ENCODE measurements around the gene GGACT. TPM values are rescaled to one million over a fixed set of nuclear protein-coding genes. Genes with fewer than 3 reads are reported as not detected.

Gene GGACT
- total and polyA plus RNA-seq, 2 of the 8 experiments (the other 6 are each of a cell fraction or from before 2014, with no cell fraction given): 1.1 to 1.5 TPM

DNA sequence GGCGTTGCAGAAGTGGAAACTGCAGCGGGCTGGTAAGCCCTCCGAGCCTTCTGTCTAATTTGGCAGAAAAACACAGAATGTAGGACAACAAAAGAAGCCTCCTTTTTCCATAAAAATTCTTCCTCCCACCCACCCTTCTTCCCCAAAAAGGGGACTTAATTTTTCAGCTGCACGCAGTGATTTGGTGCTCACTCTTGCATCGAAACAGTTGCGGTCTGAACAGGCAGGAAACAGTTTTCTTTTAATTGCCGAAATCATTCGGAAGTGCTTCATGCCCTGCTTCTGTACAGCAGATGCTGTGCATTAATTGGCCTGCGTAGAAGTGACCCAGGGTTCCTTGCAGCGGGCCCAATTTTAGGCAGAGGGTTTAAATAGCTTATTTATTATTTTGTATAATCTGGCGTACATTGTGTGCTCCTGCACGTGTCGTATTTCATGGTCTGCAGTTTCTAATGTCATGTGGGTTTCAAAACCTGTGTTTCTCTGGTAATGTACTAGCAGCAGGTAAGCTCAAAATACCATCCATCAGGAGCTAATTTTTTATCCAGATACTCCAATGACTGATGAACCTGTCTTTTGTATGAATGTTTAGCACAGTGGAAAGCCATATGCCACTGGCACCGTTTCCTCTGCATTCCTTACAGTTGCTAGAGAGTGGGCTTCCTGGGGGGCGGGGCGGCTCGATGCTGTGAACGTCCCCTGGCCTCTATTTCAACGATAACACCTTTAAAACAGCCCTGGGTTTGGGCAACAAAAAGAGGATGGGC lies 66.6 kb downstream of the GGACT start (continued):
- no peak for TF ChIP-seq RBBP5 (IDR thresholded peaks at IDR 0.05; ENCODE audit: borderline replicate concordance, low read depth, low read length)
- TF ChIP-seq, protein P1, sequence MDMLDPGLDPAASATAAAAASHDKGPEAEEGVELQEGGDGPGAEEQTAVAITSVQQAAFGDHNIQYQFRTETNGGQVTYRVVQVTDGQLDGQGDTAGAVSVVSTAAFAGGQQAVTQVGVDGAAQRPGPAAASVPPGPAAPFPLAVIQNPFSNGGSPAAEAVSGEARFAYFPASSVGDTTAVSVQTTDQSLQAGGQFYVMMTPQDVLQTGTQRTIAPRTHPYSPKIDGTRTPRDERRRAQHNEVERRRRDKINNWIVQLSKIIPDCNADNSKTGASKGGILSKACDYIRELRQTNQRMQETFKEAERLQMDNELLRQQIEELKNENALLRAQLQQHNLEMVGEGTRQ (IDR thresholded peaks at IDR 0.05; ENCODE audit: low read length): no peak
- no peak for TF ChIP-seq MAFK (IDR thresholded peaks at IDR 0.05; ENCODE audit: low read depth, low read length)
- no peak for TF ChIP-seq POLR2A (IDR thresholded peaks at IDR 0.05; ENCODE audit: control extremely low read depth in 1 of 2, low read depth in 2 of 2, low read length in 2 of 2)
- TF ChIP-seq SP4 (IDR thresholded peaks at IDR 0.05; ENCODE audit: low read length): no peak
- TF ChIP-seq CHD1 (IDR thresholded peaks at IDR 0.05; ENCODE audit: low read depth, low read length): no peak
- TF ChIP-seq SAP30 (IDR thresholded peaks at IDR 0.05; ENCODE audit: insufficient read depth, insufficient replicate concordance, low read length): no peak

Data from H1 (cell line).